Measurements from ENCODE around the gene PPP1R9B.

The PPP1R9B gene

DNA sequence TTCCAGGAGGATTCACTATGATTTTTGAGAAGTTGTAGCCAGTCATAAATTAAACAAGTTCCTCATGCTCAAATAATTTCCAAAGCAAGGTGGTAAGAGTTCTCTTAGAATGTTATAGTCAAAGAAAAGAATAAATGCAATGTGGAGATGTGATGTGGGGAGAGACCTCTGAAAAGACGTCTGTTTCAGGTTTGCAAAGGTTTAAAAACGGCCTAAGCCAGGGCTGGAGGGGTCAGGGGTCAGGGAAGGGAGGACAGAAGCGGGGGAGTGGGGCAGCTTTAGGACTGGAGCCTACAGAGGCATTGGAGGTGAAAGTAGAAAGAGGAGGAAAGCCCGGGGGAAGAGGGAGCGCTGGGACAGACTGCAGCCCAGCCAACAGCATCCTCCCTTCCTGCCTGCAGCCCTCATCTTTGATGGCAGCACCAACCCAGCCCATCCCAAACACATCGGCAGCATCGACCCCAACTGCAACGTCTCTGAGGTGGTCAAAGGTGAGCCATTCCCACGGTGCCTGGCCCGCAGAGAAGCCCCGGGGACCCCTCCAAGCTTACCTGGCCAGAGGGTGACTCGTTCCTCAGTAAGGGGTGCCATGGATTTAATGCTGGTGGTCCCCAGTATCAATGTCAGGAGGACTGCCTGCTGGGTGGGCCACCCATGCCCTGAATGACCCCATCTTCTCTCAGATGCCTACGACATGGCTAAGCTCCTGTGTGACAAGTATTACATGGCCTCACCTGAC, 43.9 kb downstream of the PPP1R9B start:
- DNase-seq (ENCODE audit: low read depth) = no peak

DNA sequence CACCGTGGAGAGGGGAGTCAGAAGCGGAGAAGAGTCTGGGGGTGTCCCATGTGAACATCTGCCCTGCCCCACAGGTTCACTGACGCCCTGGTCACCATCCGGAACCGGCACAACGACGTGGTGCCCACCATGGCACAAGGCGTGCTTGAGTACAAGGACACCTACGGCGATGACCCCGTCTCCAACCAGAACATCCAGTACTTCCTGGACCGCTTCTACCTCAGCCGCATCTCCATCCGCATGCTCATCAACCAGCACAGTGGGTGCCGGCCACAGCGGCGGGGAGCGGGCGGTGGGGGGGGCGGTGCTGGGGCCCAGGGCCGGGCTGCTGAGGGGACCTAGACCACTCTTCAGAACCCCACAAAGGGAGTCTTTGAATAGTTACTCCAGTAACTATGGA, 44.7 kb downstream of the PPP1R9B start:
- no peak for DNase-seq (ENCODE audit: low read depth)

DNA sequence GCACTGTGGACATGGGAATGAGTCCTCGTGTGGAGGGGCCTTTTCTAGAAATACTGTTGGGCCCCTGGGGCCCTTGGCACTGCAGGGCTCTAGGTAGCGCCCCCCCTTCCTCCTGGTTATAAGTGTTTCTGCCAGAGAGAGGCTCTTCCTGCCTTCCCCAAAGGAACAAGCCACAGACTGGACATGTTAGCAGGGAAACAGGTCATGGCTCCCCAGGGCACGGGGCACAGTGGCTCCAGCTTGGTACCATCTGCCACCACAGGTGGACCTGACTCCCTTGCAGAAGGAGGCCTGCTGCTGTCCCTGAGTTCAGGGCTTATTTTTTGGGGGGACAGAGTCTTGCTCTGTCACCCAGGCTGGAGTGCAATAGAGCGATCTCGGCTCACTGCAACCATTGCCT, 46.5 kb downstream of the PPP1R9B start:
- no peak for DNase-seq (ENCODE audit: low read depth)

DNA sequence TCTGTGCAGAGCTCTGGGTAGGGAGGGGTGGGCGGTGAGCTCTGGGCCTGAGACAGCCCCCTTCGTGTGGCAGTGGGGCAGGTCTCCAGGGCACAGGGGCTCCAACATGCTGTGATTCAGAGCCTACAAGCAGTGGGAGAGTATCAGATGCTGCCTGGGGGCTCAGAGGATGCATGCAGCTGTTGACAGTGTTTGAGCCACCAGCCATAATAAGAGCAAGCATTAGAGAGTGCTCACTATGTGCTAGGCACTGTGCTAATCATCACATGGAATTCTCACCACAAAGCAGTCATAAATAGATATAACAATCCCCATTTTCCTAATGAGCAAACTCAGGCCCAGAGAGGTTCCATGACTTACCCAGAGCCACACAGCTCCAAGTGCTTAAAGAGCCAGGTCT, 47.2 kb downstream of the PPP1R9B start:
- no peak for DNase-seq (ENCODE audit: low read depth)

DNA sequence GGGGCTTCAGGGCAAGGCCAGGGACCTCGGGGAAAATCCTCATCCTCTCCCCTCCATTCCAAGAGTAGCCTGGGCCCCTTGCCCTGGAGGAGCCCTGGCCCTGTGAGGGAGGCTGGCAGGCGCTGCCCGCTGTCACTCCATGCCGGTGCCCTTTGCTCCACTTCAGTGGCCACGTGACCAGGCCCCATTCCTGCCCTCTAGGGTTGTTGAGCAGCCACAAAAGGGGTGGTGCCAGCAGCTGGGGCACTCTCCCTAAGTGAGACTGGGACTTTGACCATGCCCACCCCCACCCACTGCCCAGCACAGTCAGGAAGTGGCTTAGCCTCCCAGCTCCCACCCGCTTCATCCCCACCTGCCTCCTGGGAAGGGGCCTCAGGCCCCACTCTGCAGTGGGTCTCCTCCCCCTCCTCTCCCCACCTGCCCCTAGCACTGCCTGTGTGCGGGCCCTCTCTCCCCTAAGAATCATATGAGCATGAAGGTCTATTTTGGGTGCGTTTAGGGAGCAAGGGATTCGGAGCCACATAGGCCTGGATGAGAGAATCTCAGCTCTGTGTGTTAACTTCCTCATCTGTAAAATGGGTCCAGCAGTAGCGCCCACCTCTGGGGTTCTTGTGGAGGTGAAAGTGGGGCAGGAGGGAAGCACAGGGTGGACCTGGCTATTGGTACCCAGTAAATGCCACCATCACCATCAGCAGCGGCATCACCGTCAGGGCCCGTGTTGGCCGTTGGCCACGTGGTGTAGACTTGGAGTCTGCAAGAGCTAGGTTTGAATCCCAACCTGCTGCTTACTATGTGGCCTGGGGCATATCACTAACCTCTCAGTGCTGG, 48.1 kb downstream of the PPP1R9B start:
- DNase-seq (ENCODE audit: low read depth) = peak; percentile 37

DNA sequence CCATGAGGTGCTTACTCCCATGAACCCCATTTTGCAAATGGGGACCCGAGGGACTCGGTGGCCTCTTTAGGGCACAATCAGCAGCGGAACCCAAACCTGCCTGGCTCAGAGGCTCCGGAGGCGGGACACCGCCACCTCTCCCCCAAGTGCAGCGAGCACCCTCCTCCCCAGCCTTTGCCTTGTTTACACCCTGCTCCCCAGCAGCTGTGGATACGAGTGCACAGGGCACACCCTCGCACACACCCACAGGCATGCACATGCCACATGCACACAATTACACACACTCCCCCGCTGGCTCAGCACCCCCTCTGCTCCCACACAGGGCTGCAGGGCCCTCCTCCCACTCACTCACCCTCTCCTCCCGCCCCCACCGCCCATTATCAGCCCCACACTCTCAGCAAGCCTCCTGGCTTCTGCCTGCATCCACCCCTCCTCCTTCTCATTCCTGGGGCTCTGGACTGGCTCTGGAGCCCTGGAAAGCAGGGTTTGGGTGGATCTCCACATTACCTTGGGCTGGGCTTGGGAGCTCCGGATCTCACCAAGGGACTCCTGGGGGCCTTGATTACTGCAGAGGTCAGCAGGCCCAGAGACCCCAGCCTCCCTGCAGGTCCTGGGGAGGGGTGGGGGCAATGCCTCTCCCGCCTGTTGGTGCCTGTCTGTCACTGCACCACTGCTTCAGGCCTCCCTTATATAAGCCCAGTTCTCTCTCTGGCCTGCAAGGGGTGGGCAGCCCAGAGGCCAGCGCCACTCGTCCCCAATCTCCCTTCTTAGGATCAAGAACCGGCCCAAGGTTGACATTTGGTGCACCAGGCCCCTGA, 48.9 kb downstream of the PPP1R9B start:
- DNase-seq (ENCODE audit: low read depth) = peak; percentile 30

DNA sequence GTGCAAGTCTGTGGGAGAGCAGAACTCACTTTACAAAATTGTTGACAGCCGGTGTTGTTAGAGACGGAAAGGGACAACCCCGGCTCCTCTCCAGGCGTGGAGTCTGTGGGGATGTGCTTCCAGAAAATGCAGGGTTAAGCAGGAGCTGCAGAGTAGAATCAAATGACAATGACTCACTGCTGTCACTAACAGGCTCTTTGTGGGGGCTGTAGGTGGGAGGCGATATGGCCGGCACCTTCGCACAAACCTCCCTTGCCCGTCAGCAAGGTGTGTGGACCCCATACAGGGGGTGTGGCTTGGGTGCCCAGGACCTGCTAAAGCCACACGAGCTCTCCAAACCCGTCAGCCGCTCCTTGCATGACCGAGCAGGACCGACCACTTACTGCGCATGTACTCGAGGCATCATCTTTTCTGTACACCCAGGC, 49.5 kb downstream of the PPP1R9B start:
- DNase-seq (ENCODE audit: low read depth) = peak; percentile 35

DNA sequence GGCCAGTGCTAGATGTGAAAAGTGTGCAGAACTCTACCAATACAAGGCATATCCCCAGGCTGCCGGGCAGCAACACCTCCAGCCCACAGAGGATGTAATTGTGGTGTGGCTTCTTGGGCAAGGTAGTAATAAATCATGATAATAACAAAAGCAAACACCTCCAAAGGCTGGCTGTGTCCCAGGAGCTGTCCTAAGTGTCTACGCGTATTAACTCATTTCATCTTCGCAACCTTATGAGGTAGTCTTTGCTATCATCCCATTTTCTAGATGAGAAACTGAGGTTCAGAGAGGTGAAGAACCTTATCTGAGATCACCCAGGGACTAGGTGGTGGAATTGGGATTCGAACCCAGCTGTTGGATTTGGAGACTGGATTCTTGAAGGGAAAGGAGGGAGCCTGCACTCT, 50.0 kb downstream of the PPP1R9B start:
- DNase-seq (ENCODE audit: low read depth) = no peak

DNA sequence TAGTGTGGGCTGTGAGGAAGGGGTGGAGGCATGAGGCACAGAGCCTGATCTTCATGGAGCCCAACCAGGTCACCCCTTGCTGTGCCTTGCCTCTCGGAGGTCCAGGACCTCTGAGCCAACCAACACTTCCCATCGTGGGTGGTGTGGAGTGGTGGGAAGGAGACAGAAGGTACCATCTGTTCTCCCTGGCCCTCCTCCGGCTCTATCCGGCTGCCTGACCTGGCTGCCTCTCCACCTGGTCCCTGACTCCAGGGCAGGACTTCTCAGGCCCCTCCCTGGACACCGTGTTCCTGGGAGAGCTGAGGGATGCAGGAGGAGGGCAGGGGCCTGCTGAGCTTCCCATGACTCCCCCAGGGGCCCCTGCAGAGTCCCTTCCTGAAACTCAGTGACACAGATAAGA, 51.5 kb downstream of the PPP1R9B start:
- DNase-seq (ENCODE audit: low read depth) = no peak

DNA sequence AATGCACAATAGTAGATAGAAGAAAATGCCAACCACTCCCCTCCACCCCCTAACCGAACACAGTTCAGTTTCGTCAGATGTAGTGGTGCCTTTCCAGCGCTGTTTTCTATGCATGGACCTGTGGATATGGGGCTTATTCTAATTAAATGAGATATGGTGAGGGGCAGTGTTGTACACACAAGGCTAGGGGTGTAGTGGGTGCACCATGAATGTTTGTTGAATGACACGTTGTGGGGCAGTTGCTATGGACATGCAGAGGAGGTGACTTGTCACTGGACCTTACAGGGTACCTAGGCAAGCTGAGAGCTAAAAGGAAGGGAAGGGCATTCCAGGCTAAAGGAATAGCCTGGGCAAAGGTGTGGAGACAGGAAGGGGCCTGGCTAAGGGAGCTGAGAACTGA, 51.9 kb downstream of the PPP1R9B start:
- DNase-seq (ENCODE audit: low read depth) = no peak

DNA sequence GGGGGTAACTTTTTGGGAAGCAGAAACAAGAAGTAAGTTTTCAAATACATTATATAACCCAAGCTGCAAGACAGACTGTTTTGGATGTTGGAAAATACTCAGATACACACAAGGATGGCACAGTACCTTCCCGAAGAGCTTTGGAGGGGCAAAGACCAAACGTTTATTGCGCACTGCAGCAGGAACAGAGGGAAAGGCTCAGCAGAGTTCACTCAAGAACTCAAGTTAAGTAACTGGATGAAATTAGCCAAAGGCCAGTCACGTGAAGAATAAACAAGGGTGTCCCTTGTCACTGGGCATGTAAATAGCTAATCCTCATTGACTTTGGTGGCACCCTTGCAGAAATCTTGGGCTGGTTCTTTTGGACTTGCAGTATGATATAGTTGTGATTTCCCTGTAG, 52.6 kb downstream of the PPP1R9B start:
- DNase-seq (ENCODE audit: low read depth) = no peak

DNA sequence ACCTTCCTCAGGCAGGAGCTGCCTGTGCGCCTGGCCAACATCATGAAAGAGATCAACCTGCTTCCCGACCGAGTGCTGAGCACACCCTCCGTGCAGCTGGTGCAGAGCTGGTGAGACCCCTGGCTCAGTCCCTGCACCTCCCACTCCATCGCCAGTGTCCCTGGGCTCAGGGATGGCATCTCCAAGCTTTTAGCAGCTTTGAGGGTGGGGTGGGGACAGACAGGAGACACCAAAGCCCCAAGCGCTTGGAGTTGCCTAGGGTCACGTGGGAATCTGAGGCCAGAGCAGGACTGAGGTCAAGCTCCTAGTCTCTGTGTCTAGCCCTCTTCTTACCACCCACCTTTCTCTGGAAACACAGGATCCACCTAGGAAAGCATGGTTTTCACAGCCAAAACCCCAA, 53.0 kb downstream of the PPP1R9B start:
- no peak for DNase-seq (ENCODE audit: low read depth)

DNA sequence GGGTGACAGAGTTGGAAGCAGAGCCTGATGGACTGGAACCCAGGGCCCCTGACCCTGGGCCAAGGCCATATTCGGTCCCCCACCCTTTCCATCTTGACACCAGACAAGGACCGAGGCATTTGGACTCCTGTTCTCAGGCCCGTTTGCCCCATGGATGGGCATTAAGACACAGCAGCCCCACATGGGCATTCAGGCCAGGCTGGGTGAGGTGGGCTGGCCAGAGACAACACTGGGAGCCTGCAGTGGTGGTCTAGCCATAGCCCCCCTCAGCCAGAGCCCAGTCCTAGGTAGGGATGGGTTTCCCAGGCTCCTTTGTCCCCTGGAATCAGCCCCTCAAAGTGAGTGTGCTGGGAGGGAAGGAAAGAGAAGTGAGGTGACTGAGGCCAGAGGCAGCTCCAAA, 53.7 kb downstream of the PPP1R9B start:
- DNase-seq (ENCODE audit: low read depth) = no peak

DNA sequence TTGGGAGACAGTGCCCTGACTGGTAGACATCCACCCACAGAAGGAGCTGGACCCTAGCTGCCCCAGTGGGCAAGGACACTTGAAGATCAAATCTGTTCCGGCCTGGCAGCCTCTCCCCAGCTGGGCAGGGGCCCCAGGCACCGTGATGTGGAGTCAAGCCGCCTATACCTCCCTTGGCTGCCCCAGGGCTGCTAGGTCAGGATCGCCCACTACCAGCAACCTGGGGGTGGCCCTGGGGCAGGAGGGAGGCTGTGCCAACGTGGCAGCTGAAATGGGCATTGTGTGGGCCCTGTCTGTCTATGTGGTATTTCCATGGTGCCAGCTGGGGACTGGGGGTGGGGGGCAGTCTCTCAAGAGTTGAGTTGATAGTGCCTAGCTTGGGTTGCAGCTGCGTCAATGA, 54.4 kb downstream of the PPP1R9B start:
- DNase-seq (ENCODE audit: low read depth) = no peak

DNA sequence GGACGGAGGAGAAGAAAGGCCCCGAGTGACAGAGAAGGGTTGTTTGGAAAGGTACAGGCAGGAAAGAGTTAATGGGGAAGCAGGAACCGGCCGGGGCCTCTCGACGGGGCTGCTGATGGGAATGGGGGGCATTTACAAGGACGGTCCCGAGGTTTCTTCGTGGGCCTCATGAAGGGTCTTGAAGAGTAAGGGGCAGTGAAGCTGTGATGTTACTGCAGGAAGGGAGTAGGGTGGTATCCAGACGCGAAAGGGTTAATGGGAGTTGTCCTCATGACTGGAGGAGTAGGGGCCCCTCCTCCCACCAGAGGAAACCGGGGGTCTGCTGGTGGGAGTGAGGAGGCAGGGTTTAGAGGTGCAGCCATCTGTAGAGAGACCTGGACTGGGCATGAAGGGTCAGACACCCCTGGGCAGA, 54.8 kb downstream of the PPP1R9B start:
- DNase-seq (ENCODE audit: low read depth) = no peak

DNA sequence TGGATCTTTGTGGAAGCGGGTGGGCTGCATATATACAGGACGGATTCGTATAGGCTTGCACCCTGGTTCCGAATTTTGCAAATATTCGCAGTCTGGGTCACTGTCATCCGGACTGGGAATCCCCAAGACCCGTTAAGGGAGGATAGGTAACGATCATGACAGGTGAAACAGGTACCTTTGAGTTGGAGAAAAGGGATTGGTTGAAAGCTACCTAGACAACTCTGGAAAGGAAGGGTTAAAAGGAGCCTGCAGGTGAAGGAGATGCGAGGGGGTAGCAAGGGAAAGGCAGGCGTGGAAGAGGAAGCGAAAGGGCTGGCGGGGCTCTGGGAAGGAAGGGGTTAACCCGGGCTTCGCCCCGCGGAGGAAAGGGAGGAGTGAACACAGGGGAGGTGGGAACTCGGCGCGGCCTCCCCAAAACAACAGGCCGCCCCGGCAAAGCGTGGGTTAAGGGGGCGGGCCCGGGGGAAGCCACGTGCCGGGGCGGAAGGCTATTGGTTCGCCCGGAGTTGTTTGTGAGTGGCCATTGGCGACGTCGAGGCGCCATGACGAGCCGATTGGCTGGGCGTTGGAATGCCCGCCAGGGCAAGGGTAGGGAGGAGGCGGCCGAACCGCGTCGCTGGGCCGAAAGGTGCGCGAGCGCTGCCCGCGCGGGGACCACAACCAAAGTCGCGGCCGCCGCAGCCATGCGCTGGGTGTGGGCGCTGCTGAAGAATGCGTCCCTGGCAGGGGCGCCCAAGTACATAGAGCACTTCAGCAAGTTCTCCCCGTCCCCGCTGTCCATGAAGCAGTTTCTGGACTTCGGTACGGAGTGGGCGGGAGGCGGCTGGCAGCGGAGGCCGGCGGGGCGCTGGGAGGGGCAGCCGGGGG, 55.5 kb downstream of the PPP1R9B start, which contains the start of gene PDK2:
PDK2 (plus strand) TSS at position 599 of the 867 bp plus-strand sequence; CDS start at position 684, 85 bp downstream.
- peak; percentile 97 for DNase-seq (ENCODE audit: low read depth)

DNA sequence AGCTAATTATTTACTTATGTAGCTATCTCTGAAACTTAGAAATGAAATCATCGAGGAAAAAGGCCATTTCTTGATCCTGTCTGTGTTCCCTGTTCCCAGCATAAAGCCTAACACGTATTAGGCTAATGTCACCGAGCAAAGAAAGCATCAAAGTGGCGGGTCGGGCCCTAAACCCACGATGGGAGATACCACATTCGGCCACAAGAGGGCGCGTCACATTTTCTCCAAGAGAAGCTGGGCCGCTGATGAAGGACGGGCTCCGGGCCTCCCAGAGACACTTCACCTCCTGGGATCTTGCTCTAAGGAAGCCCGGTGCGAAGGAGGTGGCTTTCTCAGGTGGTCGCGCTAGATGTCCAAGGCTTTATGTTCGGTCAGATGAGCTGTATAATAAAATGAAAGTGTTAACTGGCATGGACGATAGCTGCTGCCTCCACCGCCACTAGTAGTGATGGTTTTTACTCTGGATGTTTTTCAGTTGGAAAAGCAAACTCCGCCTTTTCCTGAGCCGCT, 56.2 kb downstream of the PPP1R9B start:
- peak; percentile 77 for DNase-seq (ENCODE audit: low read depth)

DNA sequence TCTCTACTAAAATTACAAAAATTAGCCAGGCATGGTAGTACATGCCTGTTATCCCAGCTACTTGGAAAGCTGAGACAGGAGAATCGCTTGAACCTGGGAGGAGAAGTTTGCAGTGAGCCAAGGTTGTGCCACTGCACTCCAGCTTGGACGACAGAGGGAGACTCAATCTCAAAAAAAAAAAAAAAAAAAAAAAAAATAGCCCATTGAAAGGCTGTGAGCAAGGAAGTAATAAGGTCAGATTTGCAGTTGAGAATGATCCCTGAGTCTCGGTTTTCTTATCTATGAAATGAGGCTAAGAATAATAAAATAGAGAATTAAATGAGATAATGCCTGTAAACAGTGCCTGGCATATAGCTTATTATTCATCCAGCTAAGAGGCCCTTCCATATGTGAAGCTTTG, 56.7 kb downstream of the PPP1R9B start:
- DNase-seq (ENCODE audit: low read depth) = no peak

DNA sequence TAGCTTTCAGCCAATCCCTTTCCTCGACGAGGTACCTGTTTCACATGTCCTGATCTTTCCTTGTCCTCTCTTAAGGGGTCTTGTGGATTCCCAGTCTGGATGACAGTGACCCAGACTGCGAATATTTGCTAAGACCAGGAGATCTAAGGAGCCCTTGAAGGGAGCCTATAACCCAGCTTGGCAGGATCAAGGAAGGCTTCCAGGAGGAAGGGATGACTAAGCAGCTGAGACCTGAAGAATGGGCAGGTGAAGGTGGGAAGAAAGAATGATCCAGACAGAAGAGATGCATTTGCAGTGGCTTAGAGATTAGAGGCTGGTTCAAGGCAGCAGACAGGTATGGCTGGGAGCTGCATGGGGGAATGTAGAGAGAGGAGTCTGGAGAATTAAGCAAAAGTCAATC, 57.2 kb downstream of the PPP1R9B start:
- no peak for DNase-seq (ENCODE audit: low read depth)

DNA sequence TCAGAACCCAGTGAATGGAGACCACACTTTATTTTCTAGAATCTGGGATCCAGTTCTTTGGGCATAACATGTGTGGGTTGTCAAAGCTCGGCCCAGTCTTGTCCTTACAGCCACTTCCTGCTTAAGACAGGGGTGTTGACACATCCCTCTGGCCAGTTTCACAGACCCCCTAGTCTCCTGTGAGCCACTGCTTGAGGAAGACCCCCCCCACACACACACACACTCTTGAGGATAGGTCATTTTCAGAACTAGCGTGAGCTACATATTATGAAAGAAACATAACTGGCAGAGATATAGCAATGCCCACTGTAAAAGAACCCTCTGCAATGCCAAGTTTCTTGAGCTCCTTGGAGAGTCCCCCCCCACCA, 58.6 kb downstream of the PPP1R9B start:
- no peak for DNase-seq (ENCODE audit: low read depth)

All from fibroblast of gingiva (primary cell).